GM19328 (cell line): Measurements from ENCODE around the gene EFEMP2.

Experiments
- ATAC-seq: cut with Tn5 transposase; IDR thresholded peaks from one replicate; pipeline ENCODE4 v1.9.1; 2021; ENCODE audit warnings: mild to moderate bottlenecking, moderate library complexity; ENCODE audit not compliant: unreplicated experiment

Gene EFEMP2

GRCh38 chr11:65872586-65873317 is at the start of gene EFEMP2:
EFEMP2 (minus strand) TSS chr11:65872800; CDS start chr11:65872354, 446 bp downstream.
- no peak for ATAC-seq

- no peak for ATAC-seq
Measured at GRCh38 chr11:65921876-65922275, 49.3 kb upstream of the EFEMP2 start.

DNA sequence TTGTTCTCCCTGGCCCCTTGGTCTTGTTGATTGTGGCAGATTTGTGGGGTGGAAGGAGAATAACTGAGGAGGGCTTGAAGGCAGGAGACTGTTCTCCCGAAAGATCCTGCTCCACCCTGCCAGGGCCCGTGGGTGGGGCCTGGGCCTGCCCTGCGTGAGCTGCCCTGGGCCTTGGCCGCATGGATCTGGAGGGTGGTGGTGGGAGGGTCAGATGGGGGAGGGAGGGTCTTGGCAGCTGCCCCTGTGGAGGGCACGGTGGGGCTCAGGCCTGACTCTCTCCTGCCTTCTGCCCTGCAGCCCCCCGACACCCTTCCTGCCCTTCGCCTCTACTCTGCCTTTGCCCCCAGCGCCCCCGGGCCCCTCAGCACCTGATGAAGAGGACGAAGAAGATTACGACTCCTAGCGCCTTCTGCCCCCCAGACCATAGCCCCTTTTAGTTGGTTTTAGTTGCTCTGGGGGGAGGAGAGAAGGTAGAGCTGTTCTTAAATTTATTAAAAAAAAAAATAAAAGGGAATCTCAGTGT is 48.5 kb upstream of the EFEMP2 start:
- no peak for ATAC-seq

DNA sequence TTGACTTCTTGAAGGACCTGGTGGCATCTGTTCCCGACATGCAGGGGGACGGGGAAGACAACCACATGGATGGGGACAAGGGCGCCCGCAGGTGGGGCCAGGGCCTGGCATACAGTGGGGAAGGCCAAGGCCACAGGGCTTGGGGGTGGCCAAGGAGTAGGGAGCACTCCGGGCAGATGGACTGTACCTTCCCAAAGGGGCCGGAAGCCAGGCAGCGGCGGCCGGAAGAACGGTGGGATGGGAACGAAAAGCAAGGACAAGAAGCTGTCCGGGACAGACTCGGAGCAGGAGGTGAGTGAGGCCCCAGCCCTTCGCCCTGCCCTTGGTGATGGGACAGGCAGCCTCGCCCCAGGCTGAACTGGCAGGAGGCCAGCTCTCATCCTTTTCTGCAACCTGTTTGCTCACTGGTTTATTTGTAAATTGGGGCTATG is 47.8 kb upstream of the EFEMP2 start:
- ATAC-seq, result no peak

- peak; percentile 34 for ATAC-seq
Measured at GRCh38 chr11:65919573-65920371, 47.2 kb upstream of the EFEMP2 start.

DNA sequence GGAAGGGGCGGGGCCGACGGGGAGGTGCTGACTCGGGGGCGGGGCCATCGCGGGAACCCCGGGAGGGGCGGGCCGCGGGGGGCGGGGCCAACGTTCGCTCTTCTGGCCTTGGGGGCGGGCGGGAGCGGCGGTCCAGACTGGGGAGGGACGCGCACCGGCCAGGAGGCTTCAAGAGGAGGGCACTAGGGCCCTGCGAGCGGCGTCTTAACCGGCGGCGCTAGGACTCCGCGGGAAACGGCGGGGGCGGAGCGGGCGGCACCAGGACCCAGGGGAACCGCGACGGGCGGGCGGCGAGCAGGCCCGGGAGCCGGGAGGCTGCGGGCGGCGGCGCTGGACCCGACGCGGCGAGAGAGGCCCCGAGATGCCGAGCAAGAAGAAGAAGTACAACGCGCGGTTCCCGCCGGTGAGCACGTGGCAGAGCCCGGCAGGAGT is 46.6 kb upstream of the EFEMP2 start, which contains the start of gene DRAP1:
TSS of gene DRAP1 (plus strand) at position 286 of the 432 bp plus-strand sequence. CDS start at position 362, 76 bp downstream.
- ATAC-seq, result peak; percentile 70

DNA sequence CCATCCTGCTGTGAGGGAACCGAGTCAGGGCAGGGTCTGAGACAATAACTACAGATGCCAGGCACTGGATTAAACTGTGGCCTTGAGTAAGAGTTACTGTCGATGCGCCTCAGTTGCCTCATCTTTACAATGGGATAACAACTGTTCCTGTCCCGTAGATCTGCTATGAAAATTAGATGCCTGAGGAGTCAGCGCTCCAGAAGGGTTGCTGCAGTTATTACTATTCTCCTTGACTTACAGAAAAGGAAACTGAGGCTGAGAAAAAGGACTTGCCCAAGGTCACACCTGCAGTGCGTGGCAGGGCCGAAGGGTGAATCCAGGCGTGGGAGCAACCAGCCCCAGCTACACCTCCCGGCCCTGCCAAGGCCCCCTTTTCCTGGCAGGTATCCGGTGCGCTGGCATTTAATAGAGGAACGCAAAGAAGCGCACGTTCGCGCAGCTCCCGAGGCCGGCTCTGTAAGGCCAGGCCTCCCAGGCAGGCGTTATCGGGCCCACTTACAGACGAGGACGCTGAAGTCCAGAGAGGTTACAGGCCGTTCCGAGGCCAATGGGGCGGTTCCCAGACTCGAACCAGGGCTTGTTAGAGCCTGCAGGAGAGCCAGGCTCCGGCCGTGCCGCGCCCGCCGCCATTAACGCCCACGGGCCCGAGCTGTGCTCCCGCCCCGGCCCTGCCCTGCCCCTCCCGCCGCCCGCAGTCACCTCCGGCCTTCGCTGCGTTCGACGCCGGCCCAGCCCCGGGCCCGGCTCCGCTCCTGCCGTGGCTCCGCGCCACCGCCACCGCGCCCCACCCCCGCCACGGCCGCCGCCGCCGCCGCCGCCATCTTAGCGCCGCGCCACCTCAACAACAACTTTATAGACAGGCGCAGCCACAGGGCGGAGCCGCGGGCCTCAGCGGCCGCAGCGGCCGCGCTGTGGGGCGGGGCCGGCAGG is 45.9 kb upstream of the EFEMP2 start, which contains the start of gene C11orf68:
TSS of gene C11orf68 (minus strand) at position 852 of the 930 bp plus-strand sequence. CDS start at position 821, 31 bp downstream.
- ATAC-seq, result peak; percentile 43

- ATAC-seq, result no peak
Measured at GRCh38 chr11:65917434-65918210, 45.0 kb upstream of the EFEMP2 start.

GRCh38 chr11:65917077-65917433 is 44.5 kb upstream of the EFEMP2 start:
- ATAC-seq, result no peak

DNA sequence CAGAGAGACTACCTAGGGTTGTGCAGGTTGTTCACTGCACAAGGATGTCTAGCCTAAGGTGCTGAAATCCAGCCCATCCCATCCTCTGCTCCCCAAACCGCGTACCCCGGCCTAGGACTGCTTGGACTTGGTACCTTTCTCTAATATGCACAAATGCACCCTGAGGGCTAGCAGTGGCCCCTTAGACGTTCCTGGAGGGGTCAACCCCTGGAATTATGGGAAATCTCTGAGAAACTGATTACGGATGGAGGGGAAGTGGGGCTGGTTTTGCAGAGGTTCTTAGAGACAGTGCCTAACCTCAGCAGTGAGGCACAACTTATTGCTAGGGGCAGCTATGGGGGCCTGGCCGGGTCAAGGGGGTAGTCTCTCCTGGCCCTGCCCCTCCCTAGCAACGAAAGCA is 43.8 kb upstream of the EFEMP2 start:
- no peak for ATAC-seq

DNA sequence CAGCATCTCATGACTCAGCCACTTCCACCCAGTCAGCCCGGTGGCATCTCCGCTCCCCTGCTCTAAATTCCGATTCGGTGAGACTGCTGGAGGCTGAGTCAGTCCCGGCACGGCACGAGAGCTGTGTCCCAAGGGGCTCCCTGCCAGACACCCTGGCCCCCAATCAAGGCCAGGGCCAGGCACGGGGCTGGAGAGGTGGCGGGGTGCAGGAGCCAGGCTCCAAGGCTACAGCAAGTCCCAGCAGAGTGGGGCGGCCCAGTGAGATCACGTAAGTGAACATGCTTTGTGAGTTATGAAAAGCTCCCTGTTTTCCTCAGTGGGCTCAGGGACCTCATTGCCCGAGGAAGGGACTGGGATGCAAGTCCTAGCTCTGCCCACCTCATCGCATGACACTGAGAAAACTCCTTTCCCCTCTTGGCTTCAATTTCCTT is 43.2 kb upstream of the EFEMP2 start:
- no peak for ATAC-seq

DNA sequence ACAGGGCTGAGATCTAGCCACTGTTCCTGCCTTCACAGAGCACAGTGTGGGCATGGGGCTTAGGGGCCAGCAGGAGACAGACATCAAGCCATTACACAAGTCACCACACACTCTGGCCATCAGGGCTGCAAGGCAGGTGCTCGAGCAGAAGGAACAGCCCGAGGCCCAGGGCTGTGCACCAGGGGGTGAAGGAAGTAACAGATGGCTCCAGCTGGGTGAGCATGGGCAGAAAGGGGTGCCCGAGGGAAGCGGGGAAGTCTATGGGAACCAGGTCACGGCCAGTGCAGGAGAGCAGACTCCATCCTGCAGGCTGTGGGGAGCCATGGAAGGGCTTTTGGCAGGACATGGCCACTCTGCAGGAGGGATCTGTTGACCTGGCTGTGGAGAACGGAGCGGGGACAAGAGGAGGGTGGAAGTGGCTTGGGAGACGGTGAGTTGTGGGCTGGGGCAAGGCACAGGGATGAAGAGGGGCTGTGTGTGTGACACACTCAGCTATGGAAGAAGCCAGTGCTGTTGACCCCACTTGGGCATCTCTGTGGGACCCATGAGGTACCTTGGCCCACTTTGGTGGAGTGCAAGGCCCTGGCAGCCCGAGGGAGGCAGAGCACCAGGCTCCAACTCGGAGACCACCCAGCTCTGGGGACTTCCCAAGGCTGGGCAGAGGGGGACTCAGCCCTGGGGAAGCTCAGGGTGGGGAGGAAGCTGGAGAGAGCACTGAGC is 42.7 kb upstream of the EFEMP2 start:
- no peak for ATAC-seq

- no peak for ATAC-seq
Measured at GRCh38 chr11:65912845-65913244, 40.2 kb upstream of the EFEMP2 start.

DNA sequence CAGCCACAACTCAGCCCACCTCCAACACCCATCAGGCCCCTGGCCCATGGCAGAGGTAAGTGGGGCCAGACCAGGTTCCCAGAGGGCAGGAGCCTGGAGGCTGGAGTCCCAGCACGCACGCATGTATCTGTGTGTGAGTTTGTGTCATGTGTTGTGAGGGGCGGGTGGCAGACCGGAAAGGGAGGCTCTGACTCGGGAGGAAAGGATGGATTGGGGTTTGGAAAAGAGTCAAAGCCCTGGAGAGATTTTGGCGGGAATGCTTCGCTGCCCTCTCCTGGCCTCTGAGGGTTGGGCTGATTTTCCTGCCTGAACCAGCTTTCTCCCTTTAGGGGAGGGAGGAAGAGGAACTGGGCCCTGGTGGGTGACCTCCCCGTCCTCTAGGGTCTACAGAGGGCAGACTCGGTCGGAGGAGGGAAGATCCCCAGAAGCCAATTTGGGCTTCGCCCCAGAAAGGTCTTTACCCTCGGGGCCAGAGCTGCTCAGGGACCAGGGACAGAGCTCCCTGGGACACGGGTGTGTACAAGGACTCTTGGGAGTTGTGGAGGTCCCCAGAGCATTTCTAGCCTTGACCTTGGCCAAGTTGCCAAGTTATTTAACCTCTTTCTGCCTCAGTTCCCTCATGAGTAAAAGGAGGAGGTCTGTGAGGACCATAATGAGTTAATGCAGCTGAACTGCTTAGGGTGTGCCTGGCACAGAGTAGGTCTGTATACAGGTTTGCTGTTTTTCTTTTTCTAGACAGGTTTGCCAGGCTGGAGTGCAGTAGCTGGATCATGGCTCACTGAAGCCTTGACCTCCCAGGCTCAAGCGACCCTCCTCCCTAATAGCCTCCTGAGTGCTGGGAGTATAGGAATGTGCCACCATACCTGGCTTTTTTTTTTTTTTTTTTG is 39.3 kb upstream of the EFEMP2 start:
- ATAC-seq, result no peak

DNA sequence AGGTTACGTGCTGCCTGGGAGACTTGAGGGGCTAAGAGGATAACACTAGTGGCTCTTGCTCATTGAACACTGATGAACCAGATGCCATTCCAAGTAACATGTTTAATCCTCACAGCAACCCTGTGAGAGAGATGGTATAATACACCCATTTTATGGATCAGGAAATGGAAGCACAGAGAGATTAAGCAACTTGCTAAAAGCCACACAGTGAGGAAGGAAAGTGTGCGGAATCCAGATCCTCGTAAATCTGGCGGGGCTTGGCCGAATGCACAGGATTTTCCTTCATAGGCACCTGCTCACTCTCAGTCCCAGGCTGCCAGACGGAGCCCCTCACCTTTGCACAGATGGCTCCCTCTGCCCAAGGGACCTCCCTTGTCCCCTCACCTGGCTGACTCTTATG is 35.3 kb upstream of the EFEMP2 start:
- ATAC-seq, result no peak

GRCh38 chr11:65906602-65907001 is 34.0 kb upstream of the EFEMP2 start:
- ATAC-seq, result no peak

GRCh38 chr11:65903715-65904114 is 31.1 kb upstream of the EFEMP2 start:
- no peak for ATAC-seq

GRCh38 chr11:65903068-65903481 is 30.5 kb upstream of the EFEMP2 start:
- ATAC-seq, result no peak
